H1 (cell line): ENCODE results near the gene ALOX15. TPM values are rescaled to one million over a fixed set of nuclear protein-coding genes. Genes with fewer than 3 reads are reported as not detected.

Experiments used
- CTCF ChIA-PET: fragments of 300-600 bp; sonication (Branson Sonifier 250); formaldehyde crosslinking; loops from one replicate; lab custom pipeline; 2021; ENCODE audit not compliant: partially characterized antibody; lab: Charles Lee
- POLR2A ChIA-PET: fragments of 300-600 bp; sonication (Branson Sonifier 250); formaldehyde crosslinking; loops from one replicate; lab custom pipeline; 2021; ENCODE audit warnings: inconsistent platforms; ENCODE audit not compliant: partially characterized antibody; lab: Charles Lee
- DNase-seq, 2 experiments: peaks; one replicate each; pipeline versions ENCODE4 v3.0.0 to v3.0.0-alpha.2; 2010 to 2022; ENCODE audit warnings: low spot score in 2 of 2, low read depth in 1 of 2, mixed read lengths in 1 of 2
- FAIRE-seq: peaks from 2 replicates; lab custom pipeline; 2011; peaks lifted over from hg19 to GRCh38; lab: Jason Lieb, UNC
- H2AFZ ChIP-seq: 2 replicates; pipeline ENCODE4 v1.8.1; 2012; ENCODE audit warnings: low read length, inconsistent platforms
- H2AK5ac ChIP-seq: 2 replicates; pipeline ENCODE4 v1.6.1; 2013; ENCODE audit warnings: low read depth, low read length
- H2BK120ac ChIP-seq: replicated peaks from 2 replicates; pipeline ENCODE3; 2013; ENCODE audit warnings: low read depth, low read length, inconsistent platforms
- H2BK12ac ChIP-seq: 2 replicates; pipeline ENCODE4 v1.6.1; 2013; ENCODE audit warnings: low read depth, low read length
- H2BK15ac ChIP-seq: 2 replicates; pipeline ENCODE4 v1.6.1; 2013; ENCODE audit warnings: low read length
- H2BK20ac ChIP-seq: 2 replicates; pipeline ENCODE4 v1.6.1; 2013; ENCODE audit warnings: low read length
- H2BK5ac ChIP-seq: 2 replicates; pipeline ENCODE4 v1.6.1; 2013; ENCODE audit warnings: low read depth, low read length
- H3K14ac ChIP-seq: 2 replicates; pipeline ENCODE4 v1.6.1; 2013; ENCODE audit warnings: inconsistent platforms; ENCODE audit not compliant: insufficient read length
- H3K18ac ChIP-seq: 2 replicates; pipeline ENCODE4 v1.6.1; 2013; ENCODE audit warnings: low read length; ENCODE audit errors: extremely low read depth
- H3K23ac ChIP-seq: 2 replicates; pipeline ENCODE4 v1.6.1; 2013; ENCODE audit warnings: inconsistent platforms; ENCODE audit not compliant: insufficient read length
- H3K23me2 ChIP-seq: 2 replicates; pipeline ENCODE4 v1.6.1; 2013; ENCODE audit warnings: low read depth, low read length
- H3K27ac ChIP-seq: 2 replicates; pipeline ENCODE4 v1.6.1; 2011; ENCODE audit warnings: low read depth, low read length, inconsistent platforms
- H3K27me3 ChIP-seq, 4 experiments: replicated peaks in 1 of 4; 1 replicate in 1 of 4; 2 replicates in 3 of 4; pipeline versions ENCODE4 v1.6.1 to v1.8.1; 2011 to 2013; ENCODE audit warnings: low read length in 3 of 4, mild to moderate bottlenecking in 3 of 4, inconsistent platforms in 2 of 4, mixed read lengths in 2 of 4, moderate library complexity in 1 of 4; ENCODE audit not compliant: control insufficient read depth in 3 of 4, insufficient read depth in 3 of 4; ENCODE audit errors: extremely low read depth in 1 of 4
- H3K36me3 ChIP-seq, 4 experiments: 2 replicates each; pipeline versions ENCODE4 v1.6.1 to v1.8.1; 2011 to 2013; ENCODE audit warnings: mild to moderate bottlenecking in 4 of 4, low read length in 3 of 4, moderate library complexity in 2 of 4, control low read depth in 1 of 4, inconsistent platforms in 1 of 4; ENCODE audit not compliant: insufficient read depth in 4 of 4, control insufficient read depth in 2 of 4
- H3K4ac ChIP-seq: replicated peaks from 2 replicates; pipeline ENCODE3; 2013; ENCODE audit warnings: low read length, low read depth, mixed read lengths, inconsistent platforms; ENCODE audit not compliant: insufficient read length
- H3K4me1 ChIP-seq, 4 experiments: replicated peaks in 1 of 4; 1 replicate in 1 of 4; 2 replicates in 3 of 4; pipeline versions ENCODE4 v1.6.1 to v1.8.1; 2011 to 2013; ENCODE audit warnings: low read length in 3 of 4, inconsistent platforms in 2 of 4, mixed read lengths in 1 of 4; ENCODE audit not compliant: insufficient read depth in 4 of 4, control insufficient read depth in 3 of 4
- H3K4me2 ChIP-seq, 2 experiments: 2 replicates each; pipeline versions ENCODE4 v1.6.1 to v1.8.1; 2011 to 2013; ENCODE audit warnings: low read depth in 2 of 2, low read length in 2 of 2, control low read depth in 1 of 2, inconsistent platforms in 1 of 2, mild to moderate bottlenecking in 1 of 2; ENCODE audit not compliant: insufficient read depth in 1 of 2
- H3K4me3 ChIP-seq, 4 experiments: fragments of 200-600, 300-600 bp in 1 of 4; sonication (generic), shearing (Covaris generic), sonication (Bioruptor Twin) in 1 of 4; 2 replicates each; pipeline versions ENCODE4 v1.5.1 to v1.8.1; 2011 to 2016; ENCODE audit warnings: low read length in 4 of 4, low read depth in 3 of 4, control low read depth in 2 of 4, inconsistent platforms in 2 of 4, mild to moderate bottlenecking in 2 of 4, mixed read lengths in 1 of 4, moderate library complexity in 1 of 4; ENCODE audit not compliant: insufficient read depth in 2 of 4; ENCODE audit errors: extremely low read depth in 1 of 4
- H3K56ac ChIP-seq: replicated peaks from 2 replicates; pipeline ENCODE3; 2013; ENCODE audit warnings: low read depth, mild to moderate bottlenecking, mixed read lengths, low read length, inconsistent platforms; ENCODE audit not compliant: insufficient read length
- H3K79me1 ChIP-seq: 2 replicates; pipeline ENCODE4 v1.6.1; 2013; ENCODE audit warnings: low read depth, low read length, control low read depth
- H3K79me2 ChIP-seq, 2 experiments: 2 replicates each; pipeline versions ENCODE4 v1.6.1 to v1.8.1; 2012 to 2013; ENCODE audit warnings: low read length in 2 of 2, mild to moderate bottlenecking in 2 of 2, inconsistent platforms in 1 of 2; ENCODE audit not compliant: insufficient read depth in 2 of 2, control insufficient read depth in 1 of 2
- H3K9ac ChIP-seq, 4 experiments: replicated peaks in 1 of 4; 1 replicate in 1 of 4; 2 replicates in 3 of 4; pipeline versions ENCODE4 v1.6.1 to v1.8.1; 2011 to 2013; ENCODE audit warnings: low read depth in 3 of 4, low read length in 3 of 4, control low read depth in 2 of 4, mild to moderate bottlenecking in 2 of 4, moderate library complexity in 2 of 4, inconsistent platforms in 1 of 4; ENCODE audit errors: extremely low read depth in 1 of 4
- H3K9me3 ChIP-seq, 2 experiments: 2 replicates each; pipeline versions ENCODE4 v1.6.1 to v1.8.1; 2012 to 2013; ENCODE audit warnings: mild to moderate bottlenecking in 2 of 2, moderate library complexity in 2 of 2, control low read depth in 1 of 2, inconsistent platforms in 1 of 2, low read depth in 1 of 2, low read length in 1 of 2, mixed read lengths in 1 of 2; ENCODE audit not compliant: insufficient read depth in 2 of 2
- H4K20me1 ChIP-seq, 2 experiments: replicated peaks in 1 of 2; 2 replicates each; pipeline versions ENCODE3 to v1.8.1; 2011 to 2013; ENCODE audit warnings: inconsistent platforms in 2 of 2, low read length in 2 of 2, mild to moderate bottlenecking in 1 of 2; ENCODE audit not compliant: insufficient read depth in 2 of 2, control insufficient read depth in 1 of 2
- H4K5ac ChIP-seq: 2 replicates; pipeline ENCODE4 v1.6.1; 2013; ENCODE audit warnings: low read length, low read depth, mixed read lengths, inconsistent platforms; ENCODE audit not compliant: insufficient read length
- H4K8ac ChIP-seq: 2 replicates; pipeline ENCODE4 v1.8.0; 2013; ENCODE audit warnings: mild to moderate bottlenecking, moderate library complexity, low read length, inconsistent platforms; ENCODE audit not compliant: insufficient read depth; ENCODE audit errors: extremely low read depth
- H4K91ac ChIP-seq: replicated peaks from 2 replicates; pipeline ENCODE3; 2013; ENCODE audit warnings: low read length, mixed read lengths, inconsistent platforms; ENCODE audit not compliant: insufficient read length
- ASH2L ChIP-seq: fragments of 200-600, 300-600 bp; sonication (generic); IDR thresholded peaks from one replicate; pipeline ENCODE4 v1.7.1; 2017; ENCODE audit warnings: low read length
- ATF2 ChIP-seq: IDR thresholded peaks from 2 replicates; pipeline ENCODE4 v1.6.1; 2012; ENCODE audit warnings: low read length, inconsistent platforms
- CBX5 ChIP-seq: fragments of 300-800, 300-1000 bp; sonication (generic); IDR thresholded peaks from 2 replicates; pipeline ENCODE4 v1.7.1; 2016; ENCODE audit warnings: antibody characterized with exemption, low read length, low read depth
- CBX8 ChIP-seq: fragments of 300-800, 300-1000 bp; sonication (generic); IDR thresholded peaks from 2 replicates; pipeline ENCODE4 v1.7.1; 2016; ENCODE audit warnings: low read depth, low read length, borderline replicate concordance
- HDAC2 ChIP-seq, 2 experiments: fragments of 300-600 bp in 1 of 2; sonication (generic) in 1 of 2; IDR thresholded peaks; 2 replicates each; pipeline ENCODE4 v1.6.1; 2011 to 2012; ENCODE audit warnings: low read depth in 2 of 2, low read length in 2 of 2, mild to moderate bottlenecking in 2 of 2, moderate library complexity in 2 of 2, borderline replicate concordance in 1 of 2, inconsistent platforms in 1 of 2
- HDAC6 ChIP-seq: IDR thresholded peaks from one replicate; pipeline ENCODE4 v1.7.1; 2012; ENCODE audit warnings: low read depth, mild to moderate bottlenecking, inconsistent platforms, low read length, moderate library complexity
- NRF1 ChIP-seq: IDR thresholded peaks from 2 replicates; pipeline ENCODE4 v1.6.1; 2011; ENCODE audit warnings: mild to moderate bottlenecking, low read depth, low read length, improper control_type of control experiment
- TAF1 ChIP-seq: IDR thresholded peaks from 2 replicates; pipeline ENCODE4 v1.6.1; 2011; ENCODE audit warnings: mild to moderate bottlenecking, low read depth, low read length
- YY1 ChIP-seq: IDR thresholded peaks from 2 replicates; pipeline ENCODE4 v1.6.1; 2011; ENCODE audit warnings: low read depth, mild to moderate bottlenecking, low read length
- WGBS, 2 experiments: shearing (Covaris generic) in 1 of 2; methylation state at CpG; one replicate each; pipeline versions ENCODE4 v1.1.6 to v1.1.7; 2013 to 2015; ENCODE audit warnings: low lambda C conversion rate in 2 of 2, mixed read lengths in 2 of 2, inconsistent platforms in 1 of 2, low coverage in 1 of 2, missing lambda C conversion rate in 1 of 2; ENCODE audit not compliant: insufficient replicate concordance in 2 of 2, insufficient coverage in 1 of 2, insufficient read length in 1 of 2; ENCODE audit errors: extremely low coverage in 1 of 2, missing lambda C conversion rate in 1 of 2; 5-methylcytosine and 5-hydroxymethylcytosine counted together
- polyA plus RNA-seq, 7 experiments: library from polyadenylated mRNA; depleted of rRNA in 3 of 7; stranded (reverse) in 5 of 7; unstranded in 2 of 7; fragments of >200 nt in 5 of 7; fragments of 200-250 nt in 2 of 7; gene quantifications; 1 replicate in 5 of 7; 2 replicates in 1 of 7; 4 replicates in 1 of 7; pipeline versions ENCODE4 v1.2.1 to v1.2.3, GENCODE V29; 2011 to 2013; ENCODE audit warnings: missing spikeins in 2 of 7, mixed read lengths in 2 of 7
- total RNA-seq: library from RNA; stranded (reverse); fragmentation: NEBNext Ultra II Directional; extraction: Animal tissue kit (Norgen Biotek cat#: 25700); gene quantifications from 2 replicates; pipeline ENCODE4 v1.2.1, GENCODE V29; 2021

ALOX15 gene
- total and polyA plus RNA-seq, 2 of the 8 experiments (the other 6 are each of a cell fraction or from before 2014, with no cell fraction given): 1.5 to 1.7 TPM

- H4K5ac ChIP-seq: no peak overlapping the region
- no peak overlapping the region for H2AFZ ChIP-seq
- H3K4ac ChIP-seq: no peak overlapping the region
- FAIRE-seq (no peak), DNase-seq (no peak)
- ChIA-PET POLR2A (interaction anchor here (1.3 kb wide), 1 partner anchor 11 kb away, joined by 3 read pairs; no protein-coding TSS in a partner anchor), CTCF (interaction anchor here (0.7 to 4.2 kb wide), 2 partner anchors 19 to 25 kb away, joined by 3 to 39 read pairs; no protein-coding TSS in a partner anchor)
- TF ChIP-seq HDAC2 (IDR thresholded peaks at IDR 0.05; ENCODE audit: borderline replicate concordance in 1 of 2, low read depth in 2 of 2, low read length in 2 of 2): no peak
- TF ChIP-seq TAF1: no peak
- TF ChIP-seq NRF1: no peak
- no peak for TF ChIP-seq HDAC6
- no peak for TF ChIP-seq YY1
- TF ChIP-seq CBX5: no peak
- no peak for TF ChIP-seq ASH2L
- no peak for TF ChIP-seq CBX8
- TF ChIP-seq ATF2: no peak
- 78% methylated on average over 7 of the region's 7 CpGs; no CpG with 5 or more reads in 1 of the 2 experiments for WGBS, 2 experiments
- no peaks in the 10 kb centered on the region for H3K36me3 ChIP-seq
- H2BK15ac ChIP-seq: 0 out of 2 replicates have a peak overlapping the region, but pooled peaks have one; percentile 88
- peaks cover 0 to 1% of the 10 kb centered on the region in 2 experiments for H4K20me1 ChIP-seq
- H2BK5ac ChIP-seq: no peak overlapping the region; the same call in 1 of the 2 replicates
- peaks cover 0 to 22% (median 13%) of the 10 kb centered on the region in 4 experiments; a peak in 6 of 7 replicates for H3K4me1 ChIP-seq
- no peak overlapping the region for H3K14ac ChIP-seq
- H3K4me2 ChIP-seq: peak overlapping the region; percentile 75 to 88; a peak in 2 of 4 replicates
- no peak overlapping the region for H2BK20ac ChIP-seq
- H3K79me2 ChIP-seq: no peaks in the 10 kb centered on the region
- H3K27ac ChIP-seq: no peak overlapping the region
- no peak overlapping the region for H2BK12ac ChIP-seq
- H2AK5ac ChIP-seq: 0 out of 2 replicates have a peak overlapping the region, but pooled peaks have one; percentile 13
- peaks cover 8 to 45% (median 38%) of the 10 kb centered on the region in 4 experiments for H3K27me3 ChIP-seq
- H3K18ac ChIP-seq: no peak overlapping the region
- peaks cover 10% of the 10 kb centered on the region; the same call in 1 of the 2 replicates for H3K23me2 ChIP-seq
- H4K8ac ChIP-seq: no peak overlapping the region
- no peak overlapping the region for H3K23ac ChIP-seq
- H2BK120ac ChIP-seq: no peak overlapping the region
- no peaks in the 10 kb centered on the region for H3K79me1 ChIP-seq
- no peaks in the 10 kb centered on the region for H3K9me3 ChIP-seq
- peak overlapping the region in 1 of 4 experiments; percentile 69; a peak in 2 of 8 replicates for H3K4me3 ChIP-seq
- H3K56ac ChIP-seq: no peak overlapping the region
- peak overlapping the region; percentile 61 for H4K91ac ChIP-seq
- no peak overlapping the region for H3K9ac ChIP-seq
Measured at GRCh38 chr17:4585638-4585994, 55.9 kb downstream of the ALOX15 start.
